Ovary (tissue), 3 donors: Measurements from ENCODE around the gene TXNDC16.

Experiments used
- POLR2A ChIP-seq: fragments of 450-650 bp; IDR thresholded peaks from one replicate; pipeline ENCODE4 v1.6.1; 2017; ENCODE audit warnings: antibody characterized with exemption, mild to moderate bottlenecking, moderate library complexity
- TF ChIP-seq, protein P1 (sequence below), 3 donors: fragments of 450-650 bp in 2 of 3; fragments of 200-600 bp in 1 of 3; IDR thresholded peaks; one replicate each; pipeline versions ENCODE4 v1.5.1 to v1.8.0; 2016 to 2022; ENCODE audit warnings: antibody characterized with exemption in 3 of 3, mild to moderate bottlenecking in 1 of 3
- donor health status: DM: no; HTN: no; CAD: no.

DNA sequence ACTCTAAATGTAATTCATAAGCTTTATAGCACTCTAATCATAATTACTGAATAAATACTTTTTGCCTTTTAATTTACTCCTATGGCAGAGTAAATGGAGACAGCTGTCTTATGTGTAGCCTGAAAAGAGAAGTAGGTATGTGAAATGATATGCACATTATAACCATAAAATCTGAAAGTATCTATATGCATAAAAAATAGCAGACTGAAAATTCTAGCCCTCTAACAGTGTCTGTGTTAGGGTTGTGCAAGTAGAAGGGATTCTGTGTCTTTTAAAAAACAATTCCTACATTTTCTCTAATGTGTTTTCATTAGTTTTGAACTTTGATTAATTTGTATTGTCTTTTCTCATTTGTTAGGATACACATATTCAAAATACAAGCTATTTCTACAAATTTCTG, 94.9 kb downstream of the TXNDC16 start:
- TF ChIP-seq, protein P1, sequence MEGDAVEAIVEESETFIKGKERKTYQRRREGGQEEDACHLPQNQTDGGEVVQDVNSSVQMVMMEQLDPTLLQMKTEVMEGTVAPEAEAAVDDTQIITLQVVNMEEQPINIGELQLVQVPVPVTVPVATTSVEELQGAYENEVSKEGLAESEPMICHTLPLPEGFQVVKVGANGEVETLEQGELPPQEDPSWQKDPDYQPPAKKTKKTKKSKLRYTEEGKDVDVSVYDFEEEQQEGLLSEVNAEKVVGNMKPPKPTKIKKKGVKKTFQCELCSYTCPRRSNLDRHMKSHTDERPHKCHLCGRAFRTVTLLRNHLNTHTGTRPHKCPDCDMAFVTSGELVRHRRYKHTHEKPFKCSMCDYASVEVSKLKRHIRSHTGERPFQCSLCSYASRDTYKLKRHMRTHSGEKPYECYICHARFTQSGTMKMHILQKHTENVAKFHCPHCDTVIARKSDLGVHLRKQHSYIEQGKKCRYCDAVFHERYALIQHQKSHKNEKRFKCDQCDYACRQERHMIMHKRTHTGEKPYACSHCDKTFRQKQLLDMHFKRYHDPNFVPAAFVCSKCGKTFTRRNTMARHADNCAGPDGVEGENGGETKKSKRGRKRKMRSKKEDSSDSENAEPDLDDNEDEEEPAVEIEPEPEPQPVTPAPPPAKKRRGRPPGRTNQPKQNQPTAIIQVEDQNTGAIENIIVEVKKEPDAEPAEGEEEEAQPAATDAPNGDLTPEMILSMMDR (IDR thresholded peaks at IDR 0.05) = no peak
- no peak for TF ChIP-seq POLR2A
